ENCODE measurements around the gene C1QL4. TPM values are rescaled to one million over a fixed set of nuclear protein-coding genes. Genes with fewer than 3 reads are reported as not detected.
A peak's percentile ranks its signal among the peaks of the same experiment; 100 is the strongest.
"Not testable (repeated sequence)": the region's sequence is repeated elsewhere in the genome, so short reads cannot be mapped to it uniquely, and the experiment has no call there.

The C1QL4 gene
- 2.6 and 3.8 TPM in 2 replicates for total RNA-seq (2014; rRNA removed; shearing (Covaris generic))

- DNase-seq (ENCODE audit: low spot score): peak; percentile 48
Measured at GRCh38 chr12:49336645-49337584, at the start of gene C1QL4. Gene C1QL4 (minus strand): TSS chr12:49337188. CDS start chr12:49336477, 711 bp downstream.

- DNase-seq (ENCODE audit: low spot score): not testable (repeated sequence)
Measured at GRCh38 chr12:49380184-49380583, 43.2 kb upstream of the C1QL4 start.

GRCh38 chr12:49377386-49377785 lies 40.4 kb upstream of the C1QL4 start:
- no peak for DNase-seq (ENCODE audit: low spot score)

- no peak for DNase-seq (ENCODE audit: low spot score)
Measured at GRCh38 chr12:49375406-49375805, 38.4 kb upstream of the C1QL4 start.

- DNase-seq (ENCODE audit: low spot score): no peak
Measured at GRCh38 chr12:49370539-49370938, 33.6 kb upstream of the C1QL4 start.

- peak; percentile 40 for DNase-seq (ENCODE audit: low spot score)
Measured at GRCh38 chr12:49369411-49370145, 32.6 kb upstream of the C1QL4 start.

- no peak for DNase-seq (ENCODE audit: low spot score)
Measured at GRCh38 chr12:49368240-49368600, 31.2 kb upstream of the C1QL4 start.

GRCh38 chr12:49367381-49368239 lies 30.6 kb upstream of the C1QL4 start, which contains the start of gene SPATS2:
Gene SPATS2 (plus strand): TSS chr12:49367462. CDS start chr12:49461013, 93,551 bp downstream.
- no peak for DNase-seq (ENCODE audit: low spot score)

GRCh38 chr12:49366652-49367380 lies 29.8 kb upstream of the C1QL4 start:
- peak; percentile 88 for DNase-seq (ENCODE audit: low spot score)

GRCh38 chr12:49366096-49366651 lies 29.2 kb upstream of the C1QL4 start:
- no peak for DNase-seq (ENCODE audit: low spot score)

- DNase-seq (ENCODE audit: low spot score): peak; percentile 61
Measured at GRCh38 chr12:49365542-49365941, 28.6 kb upstream of the C1QL4 start.

- DNase-seq (ENCODE audit: low spot score): peak; percentile 39
Measured at GRCh38 chr12:49364989-49365388, 28.0 kb upstream of the C1QL4 start.

- no peak for DNase-seq (ENCODE audit: low spot score)
Measured at GRCh38 chr12:49362077-49362476, 25.1 kb upstream of the C1QL4 start.

- no peak for DNase-seq (ENCODE audit: low spot score)
Measured at GRCh38 chr12:49359671-49360070, 22.7 kb upstream of the C1QL4 start.

- peak; percentile 58 for DNase-seq (ENCODE audit: low spot score)
Measured at GRCh38 chr12:49358483-49359141, 21.6 kb upstream of the C1QL4 start.

GRCh38 chr12:49357103-49357678 lies 20.2 kb upstream of the C1QL4 start:
- no peak for DNase-seq (ENCODE audit: low spot score)

- no peak for DNase-seq (ENCODE audit: low spot score)
Measured at GRCh38 chr12:49355913-49356312, 18.9 kb upstream of the C1QL4 start.

GRCh38 chr12:49352351-49352750 lies 15.4 kb upstream of the C1QL4 start:
- DNase-seq (ENCODE audit: low spot score): no peak

GRCh38 chr12:49349266-49349665 lies 12.3 kb upstream of the C1QL4 start:
- no peak for DNase-seq (ENCODE audit: low spot score)

- DNase-seq (ENCODE audit: low spot score): no peak
Measured at GRCh38 chr12:49348781-49349180, 11.8 kb upstream of the C1QL4 start.
